GM12873 (cell line): ENCODE results near the gene AP3S2.

ENCODE experiments used
- TF ChIP-seq, protein P1 (sequence below): IDR thresholded peaks from 2 replicates; pipeline ENCODE4 v1.5.1; 2012; ENCODE audit warnings: low read depth, mild to moderate bottlenecking, moderate library complexity, low read length, control low read depth; ENCODE audit not compliant: insufficient read depth; ENCODE audit errors: missing control alignments

AP3S2 gene

DNA sequence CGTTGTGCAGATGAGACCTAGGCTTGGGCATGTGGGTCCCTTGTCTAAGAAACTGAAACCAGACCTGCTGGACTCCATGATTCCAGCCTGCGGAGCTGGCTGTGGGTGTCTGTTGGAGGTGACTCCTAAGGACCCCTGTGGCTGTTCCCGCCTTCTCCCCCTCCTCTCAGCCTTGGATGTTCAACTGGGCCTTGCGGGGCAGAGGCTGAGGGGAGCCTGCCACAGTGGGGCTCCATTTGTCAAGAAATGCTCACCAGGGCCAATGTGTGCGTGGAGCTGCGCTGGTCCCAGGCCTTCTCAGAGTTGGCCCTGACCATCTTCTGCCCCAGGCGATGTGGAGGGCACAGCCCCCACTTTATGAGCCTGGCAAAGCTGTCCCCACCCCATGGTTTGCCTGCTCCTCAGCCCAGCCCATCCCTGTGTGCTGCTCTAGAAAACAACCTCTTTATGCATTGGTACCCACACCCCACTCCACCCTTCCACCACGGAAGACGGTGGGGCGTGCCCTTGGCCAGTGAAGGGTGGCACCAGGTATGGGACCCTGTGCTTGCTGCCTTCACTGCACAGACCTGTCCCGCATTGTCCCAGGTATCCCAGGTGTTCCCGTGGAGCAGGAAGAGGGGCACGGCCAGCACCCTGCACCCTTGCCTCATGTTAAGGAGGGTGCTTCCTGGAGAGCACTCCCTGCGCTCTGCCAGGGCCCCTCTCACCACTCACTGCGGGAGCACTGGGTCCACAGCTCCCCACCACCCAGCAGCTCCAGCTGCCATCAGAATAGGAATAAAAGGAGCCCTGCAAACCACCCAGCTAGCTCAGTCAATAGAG lies 109.7 kb downstream of the AP3S2 start:
- TF ChIP-seq, protein P1, sequence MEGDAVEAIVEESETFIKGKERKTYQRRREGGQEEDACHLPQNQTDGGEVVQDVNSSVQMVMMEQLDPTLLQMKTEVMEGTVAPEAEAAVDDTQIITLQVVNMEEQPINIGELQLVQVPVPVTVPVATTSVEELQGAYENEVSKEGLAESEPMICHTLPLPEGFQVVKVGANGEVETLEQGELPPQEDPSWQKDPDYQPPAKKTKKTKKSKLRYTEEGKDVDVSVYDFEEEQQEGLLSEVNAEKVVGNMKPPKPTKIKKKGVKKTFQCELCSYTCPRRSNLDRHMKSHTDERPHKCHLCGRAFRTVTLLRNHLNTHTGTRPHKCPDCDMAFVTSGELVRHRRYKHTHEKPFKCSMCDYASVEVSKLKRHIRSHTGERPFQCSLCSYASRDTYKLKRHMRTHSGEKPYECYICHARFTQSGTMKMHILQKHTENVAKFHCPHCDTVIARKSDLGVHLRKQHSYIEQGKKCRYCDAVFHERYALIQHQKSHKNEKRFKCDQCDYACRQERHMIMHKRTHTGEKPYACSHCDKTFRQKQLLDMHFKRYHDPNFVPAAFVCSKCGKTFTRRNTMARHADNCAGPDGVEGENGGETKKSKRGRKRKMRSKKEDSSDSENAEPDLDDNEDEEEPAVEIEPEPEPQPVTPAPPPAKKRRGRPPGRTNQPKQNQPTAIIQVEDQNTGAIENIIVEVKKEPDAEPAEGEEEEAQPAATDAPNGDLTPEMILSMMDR: no peak

DNA sequence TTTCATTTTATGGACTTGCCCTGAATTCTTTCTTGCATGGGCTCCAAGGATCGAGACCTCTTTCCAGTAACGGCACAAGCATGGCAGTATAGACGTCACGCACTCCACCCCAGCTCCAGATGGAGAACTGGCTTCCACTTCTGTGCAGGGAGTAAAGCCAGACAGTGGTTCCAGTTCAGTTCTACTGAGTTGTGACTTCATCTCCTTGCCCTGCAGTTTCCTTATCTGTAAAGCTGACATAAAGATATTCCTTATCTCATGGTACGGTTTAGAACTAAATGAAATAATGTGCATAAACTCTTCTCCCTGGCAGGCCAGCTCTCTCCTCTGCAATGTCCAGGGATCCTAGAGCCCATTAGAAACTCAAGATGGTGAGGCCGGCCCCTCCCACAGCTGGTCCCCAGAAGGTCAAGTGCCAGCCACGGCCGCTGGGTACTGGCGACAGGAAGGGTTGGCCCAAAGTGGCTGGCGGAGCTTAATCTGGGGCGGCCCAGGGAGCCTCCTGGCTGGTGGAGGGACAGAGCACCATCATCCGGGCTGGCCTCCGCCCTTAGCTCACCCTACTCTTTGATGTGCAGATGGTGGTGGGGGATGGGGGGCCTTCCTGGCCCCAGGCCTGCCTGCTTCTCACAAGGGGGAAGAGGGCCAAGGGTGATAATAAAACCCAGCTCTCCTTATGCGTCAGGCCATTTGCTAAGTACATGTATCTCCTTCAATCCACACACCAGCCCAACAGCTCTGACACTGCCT lies 110.5 kb downstream of the AP3S2 start:
- TF ChIP-seq, protein P1: no peak

DNA sequence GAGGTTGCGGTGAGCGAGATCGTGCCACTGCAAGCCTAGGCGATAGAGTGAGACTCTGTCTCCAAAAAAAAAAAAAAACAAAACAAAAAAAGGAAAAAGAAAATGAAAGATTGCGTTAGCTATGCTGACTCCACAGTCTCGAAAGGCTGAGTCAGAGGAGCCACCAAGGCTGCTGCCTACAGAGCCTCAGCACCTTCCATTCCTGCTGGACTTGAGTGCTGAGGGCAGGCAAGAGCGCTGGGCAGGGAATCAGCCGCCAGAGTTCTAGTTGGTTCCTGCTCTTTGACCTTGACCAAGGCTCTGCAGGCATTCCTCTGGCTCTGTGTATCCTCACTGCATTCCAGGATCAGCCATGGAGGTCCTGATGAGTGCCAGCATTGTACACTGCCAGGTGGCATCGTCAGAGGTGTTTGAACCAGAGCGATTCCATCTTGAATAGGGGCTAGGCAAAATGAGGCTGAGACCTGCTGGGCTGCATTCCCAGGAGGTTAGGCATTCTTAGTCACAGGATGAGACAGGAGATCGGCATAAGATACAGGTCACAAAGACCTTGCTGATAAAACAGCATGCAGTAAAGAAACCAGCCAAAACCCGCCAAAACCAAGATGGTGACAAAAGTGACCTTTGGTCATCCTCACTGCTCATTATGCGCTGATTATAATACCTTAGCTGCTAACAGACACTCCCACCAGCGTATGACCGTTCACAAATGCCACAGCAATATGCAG lies 111.7 kb downstream of the AP3S2 start:
- TF ChIP-seq, protein P1: no peak

DNA sequence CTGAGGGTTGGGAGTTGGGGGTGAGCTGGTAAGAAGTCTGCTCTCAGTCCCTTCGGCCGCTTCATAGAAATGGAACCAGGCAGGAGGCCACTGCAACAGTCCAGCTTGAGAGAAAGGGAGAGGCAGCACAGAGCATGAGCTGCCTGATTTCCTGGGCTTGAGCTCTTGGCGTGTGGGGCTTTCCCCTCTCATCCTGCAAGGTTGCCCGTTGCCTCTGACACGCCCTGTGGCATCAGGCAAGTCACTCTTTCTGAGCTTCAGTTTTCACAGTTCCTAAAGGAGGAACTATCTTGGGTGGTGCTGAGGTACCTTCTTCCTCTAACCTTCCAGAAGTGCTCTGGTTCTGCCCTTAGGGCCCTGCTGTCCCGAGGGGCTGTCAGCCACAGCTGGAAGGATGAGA lies 112.7 kb downstream of the AP3S2 start:
- TF ChIP-seq, protein P1: no peak

DNA sequence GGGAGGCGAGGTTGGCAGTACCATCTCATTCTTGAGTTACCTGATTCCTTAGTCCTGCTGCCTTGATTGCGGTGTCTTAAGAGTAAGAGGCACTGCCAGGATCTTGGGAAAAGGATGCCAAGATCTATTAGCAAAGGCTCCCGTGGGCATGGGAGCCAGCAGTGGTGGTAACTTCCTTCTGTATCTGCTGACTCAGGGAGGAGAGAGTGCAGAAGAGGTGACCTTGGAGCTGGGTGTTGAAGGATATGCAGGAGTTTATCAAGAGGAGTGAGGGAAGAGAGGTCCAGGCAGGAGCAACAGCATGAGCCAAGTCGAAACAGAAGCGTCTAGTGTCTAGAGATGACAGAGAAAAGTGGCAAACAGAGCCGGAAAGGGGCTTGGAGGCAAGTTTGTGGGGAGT lies 113.2 kb downstream of the AP3S2 start:
- TF ChIP-seq, protein P1: no peak
